Stromal cell of bone marrow (primary cell): ENCODE results near the gene IGSF1.
"Not testable (repeated sequence)": the region's sequence is repeated elsewhere in the genome, so short reads cannot be mapped to it uniquely, and the experiment has no call there.

Source experiments
- DNase-seq: peaks from one replicate; pipeline ENCODE4 v3.0.0-alpha.2; 2012; ENCODE audit warnings: low read depth

IGSF1 gene

DNA sequence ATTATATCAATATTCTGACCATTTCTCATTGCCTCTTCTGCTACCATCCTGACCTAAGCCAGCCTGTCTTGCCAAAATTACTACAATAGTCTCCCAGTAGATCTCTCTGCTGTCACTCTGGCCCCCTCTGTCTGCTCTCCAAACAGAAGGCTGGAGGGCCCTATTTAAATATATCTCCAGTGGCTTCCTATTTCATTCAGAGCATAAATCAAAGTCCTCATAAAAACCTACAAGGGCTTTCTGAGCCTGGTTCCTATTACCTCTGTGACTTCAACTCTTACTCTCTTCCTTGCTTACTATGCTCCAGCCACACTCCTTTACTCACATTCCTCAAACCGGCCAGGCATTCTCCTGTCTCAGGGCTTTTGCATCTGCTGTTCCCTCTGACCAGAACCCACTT is 19.0 kb downstream of the IGSF1 start:
- no peak for DNase-seq

DNA sequence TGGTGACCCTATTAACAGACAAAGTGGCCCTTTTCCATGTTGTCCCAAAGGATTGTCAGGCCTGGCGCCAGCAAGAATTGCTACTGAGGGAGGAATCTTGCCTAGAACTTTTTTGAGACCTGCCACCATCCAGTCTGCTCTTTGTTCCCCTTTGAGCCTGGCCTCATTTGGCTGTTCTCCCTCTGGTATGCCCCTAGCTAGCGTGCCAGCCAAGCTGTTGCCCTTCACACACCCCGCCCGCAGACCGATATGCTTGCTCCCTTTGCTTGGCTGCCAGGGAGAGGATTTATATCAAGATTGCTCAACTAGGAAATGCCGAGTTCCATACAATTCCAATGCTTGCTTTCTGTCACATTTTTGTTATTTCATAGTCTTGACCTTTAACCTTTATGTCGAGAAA is 24.4 kb downstream of the IGSF1 start:
- no peak for DNase-seq

DNA sequence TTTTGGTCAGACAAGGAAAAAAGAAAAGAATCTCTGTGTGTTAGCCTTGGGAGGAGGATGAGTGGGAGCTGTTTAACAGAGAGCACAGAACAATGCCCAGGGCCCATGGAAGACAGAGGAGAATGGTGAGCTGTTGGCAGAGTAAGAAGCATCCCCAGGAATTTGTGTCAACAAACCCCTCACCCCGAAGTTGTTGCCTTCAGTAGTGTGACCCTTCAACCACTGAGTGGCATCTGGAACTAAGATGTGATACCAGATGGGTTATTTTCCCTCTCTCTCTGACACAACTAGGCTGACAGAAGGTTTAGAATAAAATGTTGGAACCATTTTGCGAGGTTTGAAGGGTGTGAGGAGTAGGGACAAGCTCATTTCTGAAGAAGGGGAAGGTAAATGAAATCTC is 25.1 kb downstream of the IGSF1 start:
- no peak for DNase-seq

DNA sequence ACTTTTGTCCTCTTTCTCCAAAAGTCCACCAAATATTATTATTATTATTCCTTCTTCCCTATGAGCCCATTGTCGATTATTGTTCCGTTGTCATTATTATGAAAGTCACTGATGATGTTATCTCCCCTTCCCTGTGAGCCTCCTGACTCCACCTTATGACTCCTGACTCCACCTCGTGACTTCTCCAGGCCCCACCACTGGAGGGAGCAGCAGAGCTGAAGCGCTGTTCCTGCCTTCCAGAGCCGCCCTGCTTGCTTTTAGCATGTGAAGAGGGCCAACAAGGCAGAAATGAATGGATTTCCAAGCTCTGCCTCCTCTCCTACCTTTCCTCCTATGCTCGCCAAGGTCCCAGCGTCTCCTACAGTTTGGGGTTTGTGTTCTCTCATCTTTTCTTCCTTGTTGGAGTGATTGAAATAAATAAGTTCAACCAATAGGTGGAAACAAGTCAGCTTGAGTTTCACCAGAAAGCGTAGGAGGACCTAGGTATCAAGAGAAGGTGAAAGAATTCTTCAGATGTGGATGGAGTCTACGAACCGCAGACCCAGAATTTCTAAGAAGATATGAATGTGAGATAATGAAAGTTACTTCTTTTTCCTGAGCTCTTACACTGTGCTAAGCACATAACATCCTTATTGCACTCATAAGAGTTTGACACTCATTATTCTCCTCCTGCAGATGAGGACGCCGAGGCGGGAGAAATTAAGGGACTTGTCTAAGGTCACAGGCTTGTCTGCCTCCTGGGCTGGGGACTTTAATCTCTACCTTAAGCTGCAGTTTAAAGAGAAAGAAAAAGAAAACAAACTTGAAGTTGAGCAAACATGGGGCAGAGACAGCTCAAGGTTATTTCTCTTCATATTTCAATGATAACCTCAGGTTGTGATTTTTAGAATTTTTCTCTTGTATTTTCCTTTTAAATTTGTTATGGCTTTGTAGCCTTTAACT is 26.1 kb downstream of the IGSF1 start:
- no peak for DNase-seq

DNA sequence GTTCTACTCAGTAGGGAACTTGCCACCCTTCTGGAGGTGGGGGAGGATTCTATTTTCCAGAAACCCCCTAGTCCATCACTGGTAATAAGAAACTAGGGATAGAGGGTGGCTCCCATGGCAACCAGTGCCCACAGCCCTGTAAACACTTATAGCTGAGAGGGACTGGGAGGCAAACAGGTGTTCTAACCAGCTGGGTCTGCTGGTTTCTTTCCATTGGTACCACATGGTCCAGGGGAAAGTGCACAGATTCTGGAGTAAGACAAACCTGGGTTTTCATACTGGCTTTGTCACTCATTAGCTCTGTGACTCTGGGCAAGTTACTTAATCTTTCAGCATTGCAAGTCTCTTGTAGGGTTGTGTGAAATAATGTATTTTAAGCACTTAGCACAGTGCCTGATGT is 26.9 kb downstream of the IGSF1 start:
- no peak for DNase-seq

DNA sequence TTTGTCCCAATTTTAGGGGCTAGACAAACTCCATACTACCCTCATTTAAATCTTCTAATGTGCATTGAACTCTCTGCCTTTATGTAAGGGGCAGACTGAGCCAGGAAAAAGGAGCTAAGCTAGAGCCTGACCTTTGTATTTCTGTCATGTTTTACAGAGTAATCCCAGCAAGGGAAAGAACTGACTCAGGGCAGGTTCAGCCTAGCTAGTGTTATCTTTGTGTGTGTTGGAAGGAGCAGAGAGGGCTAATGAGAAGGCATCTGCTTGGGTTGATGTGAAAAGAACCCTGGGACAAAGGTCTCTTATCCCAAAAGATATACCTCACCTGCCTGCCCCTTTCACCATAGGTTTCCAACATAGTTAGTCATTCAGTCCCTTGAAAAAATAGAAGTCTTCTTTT is 31.7 kb downstream of the IGSF1 start:
- DNase-seq = no peak

DNA sequence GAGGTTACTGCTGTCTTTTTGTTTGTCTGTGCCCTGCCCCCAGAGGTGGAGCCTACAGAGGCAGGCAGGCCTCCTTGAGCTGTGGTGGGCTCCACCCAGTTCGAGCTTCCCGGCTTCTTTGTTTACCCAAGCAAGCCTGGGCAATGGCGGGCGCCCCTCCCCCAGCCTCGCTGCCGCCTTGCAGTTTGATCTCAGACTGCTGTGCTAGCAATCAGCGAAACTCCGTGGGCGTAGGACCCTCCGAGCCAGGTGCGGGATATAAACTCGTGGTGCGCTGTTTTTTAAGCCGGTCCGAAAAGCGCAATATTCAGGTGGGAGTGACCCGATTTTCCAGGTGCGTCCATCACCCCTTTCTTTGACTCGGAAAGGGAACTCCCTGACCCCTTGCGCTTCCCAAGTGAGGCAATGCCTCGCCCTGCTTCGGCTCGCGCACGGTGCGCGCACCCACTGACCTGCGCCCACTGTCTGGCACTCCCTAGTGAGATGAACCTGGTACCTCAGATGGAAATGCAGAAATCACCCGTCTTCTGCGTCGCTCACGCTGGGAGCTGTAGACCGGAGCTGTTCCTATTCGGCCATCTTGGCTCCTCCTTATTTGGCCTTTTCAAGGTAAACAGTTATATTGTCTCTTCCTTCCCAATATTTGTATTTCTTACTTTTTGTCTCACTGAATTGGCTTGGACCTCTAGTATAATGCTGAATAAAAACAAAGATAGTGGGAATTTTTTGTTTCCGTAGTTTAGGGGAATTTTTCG is 37.9 kb downstream of the IGSF1 start:
- not testable (repeated sequence) for DNase-seq

DNA sequence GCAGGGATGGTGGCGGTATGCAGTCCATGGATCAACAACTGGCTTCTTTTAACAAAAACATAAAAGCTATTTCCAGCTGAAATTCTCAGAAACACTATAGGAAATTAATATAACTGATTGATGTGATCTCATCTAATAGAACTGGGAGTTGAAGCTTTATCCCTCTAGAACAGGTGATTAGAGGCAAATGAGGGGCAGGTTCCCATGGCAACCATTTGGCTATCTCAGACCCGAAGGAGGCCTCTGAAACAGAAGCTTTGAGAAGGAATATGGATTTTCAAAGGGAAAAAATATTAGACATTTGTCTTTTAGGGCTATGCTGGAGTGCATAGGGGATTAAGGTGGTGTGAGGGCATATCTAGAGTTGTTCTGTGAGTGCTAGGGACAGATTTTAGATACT is 50.0 kb downstream of the IGSF1 start:
- DNase-seq = no peak

DNA sequence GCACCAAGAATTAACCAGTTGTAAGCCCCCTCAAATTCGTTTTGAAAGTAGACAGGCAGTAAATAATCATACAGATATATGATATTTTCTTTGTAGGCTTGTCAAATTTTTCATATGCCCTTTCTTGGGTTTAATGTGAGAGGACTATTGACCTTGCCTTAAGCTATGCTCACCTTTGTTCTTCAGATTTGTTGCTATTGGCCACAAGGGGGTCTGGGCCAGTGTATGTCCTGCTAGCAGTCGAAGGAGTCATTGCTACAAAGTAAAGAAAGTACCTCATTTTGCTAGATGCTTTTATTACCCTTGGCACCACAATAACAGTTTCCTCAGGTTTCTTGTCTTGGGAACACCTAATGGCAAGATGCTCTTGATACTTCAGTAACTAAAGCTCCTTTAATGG is 51.7 kb downstream of the IGSF1 start:
- no peak for DNase-seq

DNA sequence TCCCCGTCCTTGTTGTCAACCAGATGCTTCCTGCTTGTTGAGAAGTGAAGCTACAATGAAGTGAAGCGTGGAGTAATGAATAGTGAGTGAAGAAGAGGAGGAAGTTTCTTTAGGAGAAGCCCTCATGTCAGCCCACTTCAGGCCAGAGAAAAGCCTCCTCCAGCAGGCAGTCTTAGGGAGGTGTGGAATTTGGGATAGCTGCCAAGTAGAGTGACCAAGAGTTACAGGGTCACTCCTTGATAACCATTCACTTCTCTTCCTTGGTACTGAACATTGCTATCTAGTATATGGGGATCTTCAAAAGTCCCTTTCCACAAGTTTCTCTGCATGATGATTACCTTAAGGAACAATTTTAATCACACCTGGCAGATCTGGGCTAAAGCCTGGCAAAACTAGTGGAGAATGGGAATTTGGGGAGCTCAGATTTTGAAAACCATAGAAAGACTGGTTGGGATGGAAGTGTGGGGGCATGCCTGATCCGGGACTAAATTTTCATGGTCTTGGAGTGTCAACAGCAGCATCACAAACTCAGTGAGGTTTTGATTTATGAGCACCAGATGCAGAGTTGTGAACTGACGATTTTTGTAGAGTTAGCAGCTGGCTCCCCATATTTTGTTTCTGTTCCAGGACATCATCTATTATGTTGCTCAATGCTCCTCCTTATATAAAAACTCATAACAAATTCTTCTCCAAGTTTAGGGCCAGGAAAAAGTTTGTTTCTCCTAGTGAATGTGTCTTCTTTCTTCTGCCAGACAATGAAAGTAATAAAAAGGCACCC is 53.1 kb downstream of the IGSF1 start:
- no peak for DNase-seq

DNA sequence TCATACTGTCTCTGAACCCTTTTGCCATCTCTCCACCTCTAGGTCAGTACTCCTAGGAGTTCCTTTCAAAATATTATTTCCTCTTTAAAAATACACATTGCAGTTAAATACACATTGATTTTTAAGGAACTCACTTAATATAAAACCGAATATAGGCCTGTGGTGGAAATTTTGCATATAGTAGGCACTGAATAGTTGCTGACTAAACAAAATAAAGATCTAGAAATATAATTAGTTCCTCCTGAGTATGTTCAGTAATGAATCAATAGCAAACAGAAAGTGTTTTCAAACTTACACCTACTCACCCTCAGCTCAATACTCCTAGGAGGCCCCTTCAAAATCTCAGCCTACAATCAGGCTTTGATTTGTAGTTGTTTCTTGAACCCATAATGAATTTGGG is 61.5 kb downstream of the IGSF1 start:
- no peak for DNase-seq

DNA sequence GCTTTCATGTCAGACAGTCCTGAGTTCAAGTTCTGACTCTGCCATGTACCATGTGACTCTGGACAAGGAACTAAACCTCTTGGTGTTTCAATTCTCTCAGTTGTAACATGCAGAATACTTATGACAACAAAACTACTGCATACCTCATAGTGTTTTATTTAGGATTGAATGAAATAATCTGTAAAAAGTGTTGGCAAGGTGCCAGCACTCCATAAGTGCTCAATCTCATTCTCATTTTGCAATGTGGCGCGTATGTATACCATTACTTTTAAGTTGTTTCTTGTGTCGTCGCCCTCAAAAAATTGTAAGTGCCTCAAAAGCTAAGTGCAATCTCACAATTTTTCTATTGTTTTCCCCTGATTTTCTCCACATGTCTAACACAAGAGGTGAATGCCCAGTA is 62.5 kb downstream of the IGSF1 start:
- no peak for DNase-seq

DNA sequence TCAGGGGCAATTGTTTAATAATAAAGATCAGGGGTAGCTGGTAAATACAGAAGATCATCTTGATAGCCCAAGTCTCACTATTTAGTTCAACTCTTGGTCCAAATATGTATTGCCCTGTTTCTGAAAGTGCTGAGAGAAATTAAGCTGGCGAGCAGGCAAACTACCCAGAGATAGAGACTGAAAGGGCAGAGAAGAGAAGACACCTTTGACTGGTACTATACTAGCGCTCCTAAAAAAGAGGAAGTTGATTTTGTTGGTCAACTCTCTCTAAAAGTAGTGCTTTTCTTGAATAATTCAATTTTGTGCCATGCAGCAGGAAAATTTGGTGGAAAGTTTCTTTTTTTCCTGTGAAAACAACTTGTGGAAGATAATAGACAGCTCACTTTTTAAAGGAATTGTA is 64.0 kb downstream of the IGSF1 start:
- DNase-seq = no peak
